ENCODE data around the gene CFAP44. TPM values are rescaled to one million over a fixed set of nuclear protein-coding genes. Genes with fewer than 3 reads are reported as not detected.

The CFAP44 gene
- total RNA-seq, 1 experiment from 2014 or later, result 2.4 TPM

DNA sequence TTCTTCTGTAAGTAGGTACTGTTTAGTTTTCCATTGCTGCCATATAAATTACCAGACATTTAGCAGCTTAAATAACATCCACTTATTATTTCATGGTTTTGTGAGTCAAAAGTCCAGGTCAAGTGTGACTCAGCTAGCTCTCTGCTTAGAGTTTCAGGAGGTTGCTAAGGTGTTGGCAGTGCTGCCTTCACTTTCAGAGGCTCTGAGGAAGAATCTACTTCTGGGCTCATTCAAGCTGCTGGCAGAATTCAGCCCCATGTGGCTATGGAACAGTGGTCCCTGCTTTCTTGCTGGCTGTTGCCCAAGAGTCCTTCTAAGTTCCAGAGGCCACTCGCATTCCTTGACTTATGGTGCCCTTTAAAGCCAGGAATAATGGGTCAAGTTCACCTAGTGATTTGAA lies 4.5 kb downstream of the CFAP44 start:
- Mint-ChIP-seq H3K27ac (ENCODE audit: unreplicated experiment) (no peak overlapping the region), H3K36me3 (ENCODE audit: insufficient read depth, unreplicated experiment) (no peaks in the 10 kb centered on the region), H3K4me1 (ENCODE audit: low read depth, unreplicated experiment) (no peaks in the 10 kb centered on the region), H3K27me3 (ENCODE audit: insufficient read depth, unreplicated experiment) (no peaks in the 10 kb centered on the region), H3K4me3 (ENCODE audit: unreplicated experiment) (no peak overlapping the region), H3K9me3 (ENCODE audit: unreplicated experiment) (no peaks in the 10 kb centered on the region)
- no peaks in the 10 kb centered on the region for H3K9me3 ChIP-seq
- POLR2A ChIA-PET, result no interaction called here
- no peak for DNase-seq
- H3K36me3 ChIP-seq (ENCODE audit: control insufficient read depth, insufficient read depth, low read length), result no peaks in the 10 kb centered on the region; the same call in 1 of the 2 replicates
- H3K27me3 ChIP-seq (replicated peaks; ENCODE audit: control insufficient read depth, insufficient read depth, low read length), result no peaks in the 10 kb centered on the region
- TF ChIP-seq, protein P1, sequence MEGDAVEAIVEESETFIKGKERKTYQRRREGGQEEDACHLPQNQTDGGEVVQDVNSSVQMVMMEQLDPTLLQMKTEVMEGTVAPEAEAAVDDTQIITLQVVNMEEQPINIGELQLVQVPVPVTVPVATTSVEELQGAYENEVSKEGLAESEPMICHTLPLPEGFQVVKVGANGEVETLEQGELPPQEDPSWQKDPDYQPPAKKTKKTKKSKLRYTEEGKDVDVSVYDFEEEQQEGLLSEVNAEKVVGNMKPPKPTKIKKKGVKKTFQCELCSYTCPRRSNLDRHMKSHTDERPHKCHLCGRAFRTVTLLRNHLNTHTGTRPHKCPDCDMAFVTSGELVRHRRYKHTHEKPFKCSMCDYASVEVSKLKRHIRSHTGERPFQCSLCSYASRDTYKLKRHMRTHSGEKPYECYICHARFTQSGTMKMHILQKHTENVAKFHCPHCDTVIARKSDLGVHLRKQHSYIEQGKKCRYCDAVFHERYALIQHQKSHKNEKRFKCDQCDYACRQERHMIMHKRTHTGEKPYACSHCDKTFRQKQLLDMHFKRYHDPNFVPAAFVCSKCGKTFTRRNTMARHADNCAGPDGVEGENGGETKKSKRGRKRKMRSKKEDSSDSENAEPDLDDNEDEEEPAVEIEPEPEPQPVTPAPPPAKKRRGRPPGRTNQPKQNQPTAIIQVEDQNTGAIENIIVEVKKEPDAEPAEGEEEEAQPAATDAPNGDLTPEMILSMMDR (IDR thresholded peaks at IDR 0.05; ENCODE audit: insufficient read depth in 1 of 2, low read depth in 1 of 2, low read length in 1 of 2, severe bottlenecking in 1 of 2, unreplicated experiment in 1 of 2), result no peak
- H3K4me3 ChIP-seq (ENCODE audit: low read depth, low read length), result no peak overlapping the region
- intact Hi-C loops (cut with micrococcal nuclease; ENCODE audit: unreplicated experiment), result no loop called here
- CTCF ChIA-PET, result no interaction called here
- H3K4me1 ChIP-seq, result no peaks in the 10 kb centered on the region
- no TSS peak for BruUV-seq (replicated peaks)

DNA sequence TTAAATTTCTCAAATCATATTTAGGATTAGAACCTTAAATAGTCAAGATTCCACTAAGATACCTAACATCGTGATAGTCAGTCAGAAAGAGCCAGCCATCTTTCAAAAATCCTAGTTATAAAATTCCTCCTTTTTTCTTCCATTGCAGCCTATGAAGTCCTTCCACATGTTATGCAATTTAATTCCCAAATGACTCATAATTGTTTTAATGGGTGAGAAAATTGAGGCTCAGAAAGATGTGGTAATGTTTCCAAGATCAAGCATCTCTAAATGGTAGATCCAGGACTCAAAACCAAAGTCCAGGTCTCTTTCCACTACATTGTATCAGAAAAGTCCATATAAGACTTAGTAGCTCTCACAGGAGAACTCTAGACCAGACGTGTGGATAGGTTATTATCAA lies 9.5 kb downstream of the CFAP44 start:
- H3K27me3 Mint-ChIP-seq (ENCODE audit: insufficient read depth, unreplicated experiment), result no peaks in the 10 kb centered on the region
- Histone ChIP-seq H3K36me3 (ENCODE audit: control insufficient read depth, insufficient read depth, low read length) (no peaks in the 10 kb centered on the region), H3K4me3 (ENCODE audit: low read depth, low read length) (no peak overlapping the region), H3K9me3 (no peaks in the 10 kb centered on the region), H3K27me3 (replicated peaks; ENCODE audit: control insufficient read depth, insufficient read depth, low read length) (no peaks in the 10 kb centered on the region), H3K4me1 (no peaks in the 10 kb centered on the region)
- no TSS peak for BruUV-seq (replicated peaks)
- TF ChIP-seq, protein P1 (IDR thresholded peaks at IDR 0.05; ENCODE audit: insufficient read depth in 1 of 2, low read depth in 1 of 2, low read length in 1 of 2, severe bottlenecking in 1 of 2, unreplicated experiment in 1 of 2), result no peak
- no peaks in the 10 kb centered on the region for H3K4me1 Mint-ChIP-seq (ENCODE audit: low read depth, unreplicated experiment)
- POLR2A ChIA-PET, result interaction anchor here (0.6 kb wide), 1 partner anchor 315 kb away, joined by 6 read pairs; no protein-coding TSS in a partner anchor
- no peak for DNase-seq
- H3K27ac Mint-ChIP-seq (ENCODE audit: unreplicated experiment), result no peak overlapping the region
- H3K9me3 Mint-ChIP-seq (ENCODE audit: unreplicated experiment), result peaks cover 10% of the 10 kb centered on the region
- intact Hi-C loops (cut with micrococcal nuclease; ENCODE audit: unreplicated experiment), result no loop called here
- CTCF ChIA-PET, result no interaction called here
- no peaks in the 10 kb centered on the region for H3K36me3 Mint-ChIP-seq (ENCODE audit: insufficient read depth, unreplicated experiment)
- H3K4me3 Mint-ChIP-seq (ENCODE audit: unreplicated experiment), result no peak overlapping the region

DNA sequence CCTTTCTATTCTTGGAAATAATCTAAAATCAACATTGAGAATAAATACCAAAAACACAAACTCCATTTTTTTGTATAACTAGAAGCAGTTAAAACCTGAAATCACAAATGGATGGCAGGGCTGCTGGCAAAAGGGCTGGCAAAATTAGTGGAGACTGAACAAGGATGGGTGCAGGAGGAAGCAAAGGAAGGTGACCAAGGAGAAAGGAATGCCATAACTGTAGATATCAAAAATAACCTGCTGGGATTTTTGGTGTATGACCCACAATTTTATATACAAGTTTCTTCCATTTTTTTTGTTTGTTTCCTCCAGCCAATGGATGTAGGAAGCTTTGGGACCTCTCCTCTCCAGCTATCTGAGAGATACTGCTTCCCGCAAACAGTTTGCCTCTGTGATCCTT lies 12.7 kb downstream of the CFAP44 start:
- TF ChIP-seq, protein P1 (IDR thresholded peaks at IDR 0.05; ENCODE audit: insufficient read depth in 1 of 2, low read depth in 1 of 2, low read length in 1 of 2, severe bottlenecking in 1 of 2, unreplicated experiment in 1 of 2), result no peak
- H3K9me3 Mint-ChIP-seq (ENCODE audit: unreplicated experiment), result peaks cover 19% of the 10 kb centered on the region
- H3K4me3 Mint-ChIP-seq (ENCODE audit: unreplicated experiment), result no peak overlapping the region
- no peak overlapping the region for H3K27ac Mint-ChIP-seq (ENCODE audit: unreplicated experiment)
- no peaks in the 10 kb centered on the region for H3K4me1 Mint-ChIP-seq (ENCODE audit: low read depth, unreplicated experiment)
- CTCF ChIA-PET, result no interaction called here
- no TSS peak for BruUV-seq (replicated peaks)
- no peaks in the 10 kb centered on the region for H3K27me3 Mint-ChIP-seq (ENCODE audit: insufficient read depth, unreplicated experiment)
- DNase-seq, result no peak
- Histone ChIP-seq H3K27me3 (replicated peaks; ENCODE audit: control insufficient read depth, insufficient read depth, low read length) (no peaks in the 10 kb centered on the region), H3K4me3 (ENCODE audit: low read depth, low read length) (no peak overlapping the region), H3K36me3 (ENCODE audit: control insufficient read depth, insufficient read depth, low read length) (peaks cover 1% of the 10 kb centered on the region; the same call in 1 of the 2 replicates), H3K4me1 (no peaks in the 10 kb centered on the region), H3K9me3 (no peaks in the 10 kb centered on the region)
- intact Hi-C loops (cut with micrococcal nuclease; ENCODE audit: unreplicated experiment), result no loop called here
- POLR2A ChIA-PET, result no interaction called here
- H3K36me3 Mint-ChIP-seq (ENCODE audit: insufficient read depth, unreplicated experiment), result no peaks in the 10 kb centered on the region

All from Caco-2 (cell line).